Breast epithelium (tissue), 4 donors: ENCODE results near the gene CIAO3. TPM values are rescaled to one million over a fixed set of nuclear protein-coding genes. Genes with fewer than 3 reads are reported as not detected.

Experiments
- DNase-seq, 2 donors: peaks; one replicate each; pipeline ENCODE4 v3.0.0-alpha.2; 2019; ENCODE audit warnings: low spot score in 2 of 2
- H3K27ac ChIP-seq, 2 donors: fragments of 200-600 bp; sonication (generic) in 1 of 2; one replicate each; pipeline ENCODE4 v1.5.1; 2016 to 2019; ENCODE audit warnings: mild to moderate bottlenecking in 1 of 2
- H3K27me3 ChIP-seq, 2 donors: fragments of 200-600 bp; sonication (generic) in 1 of 2; one replicate each; pipeline versions ENCODE4 v1.5.1 to v1.6.0; 2017 to 2019; ENCODE audit warnings: control low read depth in 1 of 2, mild to moderate bottlenecking in 1 of 2
- H3K36me3 ChIP-seq: fragments of 200-600 bp; one replicate; pipeline ENCODE4 v1.5.1; 2019
- H3K4me1 ChIP-seq, 2 donors: fragments of 200-600 bp; sonication (generic); one replicate each; pipeline ENCODE4 v1.5.1; 2016 to 2019; ENCODE audit warnings: control low read depth in 1 of 2
- H3K4me3 ChIP-seq, 3 donors: fragments of 200-600 bp; sonication (generic); 1 replicate in 2 of 3; 2 replicates in 1 of 3; pipeline ENCODE4 v1.5.1; 2016 to 2019; ENCODE audit warnings: mild to moderate bottlenecking in 3 of 3, moderate library complexity in 2 of 3
- H3K9me3 ChIP-seq, 2 donors: fragments of 200-600 bp; sonication (generic) in 1 of 2; one replicate each; pipeline ENCODE4 v1.5.1; 2016 to 2019; ENCODE audit warnings: control low read depth in 1 of 2
- CTCF ChIP-seq, 3 donors: fragments of 450-650 bp; IDR thresholded peaks; one replicate each; pipeline ENCODE4 v1.5.1; 2016 to 2017; ENCODE audit warnings: antibody characterized with exemption in 3 of 3, mild to moderate bottlenecking in 3 of 3, moderate library complexity in 3 of 3
- POLR2A ChIP-seq: fragments of 450-650 bp; IDR thresholded peaks from one replicate; pipeline ENCODE4 v1.6.1; 2016; ENCODE audit warnings: antibody characterized with exemption, mild to moderate bottlenecking, moderate library complexity
- POLR2AphosphoS5 ChIP-seq, 3 donors: sonication (generic); formaldehyde crosslinking; IDR thresholded peaks; one replicate each; pipeline ENCODE4 v1.6.1; 2017; ENCODE audit warnings: antibody characterized with exemption in 3 of 3
- intact Hi-C: fragments of 100-400 bp; cut with DNase I; formaldehyde crosslinking; loops from one replicate; pipeline ENCODE4 v1.15.1; 2023; ENCODE audit warnings: low total_unique reads
- total RNA-seq, 3 donors: library from RNA; depleted of rRNA; stranded (reverse); fragments of >200 nt; gene quantifications; one replicate each; pipeline ENCODE4 v1.1.0, GENCODE V29; 2016

Gene CIAO3
- total RNA-seq, 3 donors from 2014 or later = 23.0 to 43.2 (median 41.6) TPM

- Histone ChIP-seq H3K4me1 (peaks cover 17 to 41% of the 10 kb centered on the region in 2 donors), H3K4me3 (peak overlapping the region in 2 of 3 donors; percentile 86 to 90), H3K27me3 (no peaks in the 10 kb centered on the region), H3K36me3 (no peaks in the 10 kb centered on the region), H3K9me3 (no peaks in the 10 kb centered on the region), H3K27ac (peak overlapping the region in 1 of 2 donors; percentile 12)
- no peak for DNase-seq
- intact Hi-C loops = no loop called here
- TF ChIP-seq POLR2AphosphoS5 (IDR thresholded peaks at IDR 0.05) = no peak
- TF ChIP-seq POLR2A = no peak
- TF ChIP-seq CTCF (IDR thresholded peaks at IDR 0.05) = no peak
Observed at GRCh38 chr16:681746-682427, 58.9 kb downstream of the CIAO3 start.

- H3K4me3 ChIP-seq = peak overlapping the region; percentile 72 to 90 (median 86)
- no peaks in the 10 kb centered on the region for H3K9me3 ChIP-seq
- no peak for DNase-seq
- TF ChIP-seq POLR2AphosphoS5 (IDR thresholded peaks at IDR 0.05) (no peak), POLR2A (no peak), CTCF (IDR thresholded peaks at IDR 0.05) (no peak)
- no peaks in the 10 kb centered on the region for H3K36me3 ChIP-seq
- intact Hi-C loops = no loop called here
- H3K27ac ChIP-seq = peak overlapping the region; percentile 80 to 96
- peaks cover 17 to 41% of the 10 kb centered on the region in 2 donors for H3K4me1 ChIP-seq
- no peaks in the 10 kb centered on the region for H3K27me3 ChIP-seq
Observed at GRCh38 chr16:680967-681745, 59.6 kb downstream of the CIAO3 start.

- Histone ChIP-seq H3K9me3 (no peaks in the 10 kb centered on the region), H3K4me1 (peaks cover 17 to 41% of the 10 kb centered on the region in 2 donors), H3K27ac (peak overlapping the region; percentile 80 to 96), H3K4me3 (peak overlapping the region; percentile 72 to 90 (median 86)), H3K27me3 (no peaks in the 10 kb centered on the region), H3K36me3 (no peaks in the 10 kb centered on the region)
- TF ChIP-seq CTCF (IDR thresholded peaks at IDR 0.05) = no peak
- TF ChIP-seq POLR2A = no peak
- no peak for TF ChIP-seq POLR2AphosphoS5 (IDR thresholded peaks at IDR 0.05)
- intact Hi-C loops = no loop called here
- no peak for DNase-seq
Observed at GRCh38 chr16:680625-680945, 60.2 kb downstream of the CIAO3 start.

- TF ChIP-seq CTCF (IDR thresholded peaks at IDR 0.05) (no peak), POLR2AphosphoS5 (IDR thresholded peaks at IDR 0.05) (peak in 2 of 3 donors; percentile 50 to 54), POLR2A (no peak)
- H3K27ac ChIP-seq = peak within 1 kb of the TSS; percentile 80 to 96
- peaks cover 15 to 35% of the 10 kb centered on the region in 2 donors for H3K4me1 ChIP-seq
- peak; percentile 76 to 88 for DNase-seq
- peak within 1 kb of the TSS; percentile 72 to 90 (median 86) for H3K4me3 ChIP-seq
- H3K9me3 ChIP-seq = no peaks in the 10 kb centered on the region
- no peaks in the 10 kb centered on the region for H3K27me3 ChIP-seq
- intact Hi-C loops = no loop called here
- H3K36me3 ChIP-seq = no peaks in the 10 kb centered on the region
Observed at GRCh38 chr16:679814-680624, 60.8 kb downstream of the CIAO3 start, which contains the start of gene STUB1. Gene STUB1, plus strand, starts transcription at chr16:680410. Its CDS starts 116 bp downstream, at chr16:680526.

Other genes starting within 250 kb of the CIAO3 start
- 10 to 100 TPM; 15.4 to 27.2 (median 15.5) TPM for gene CAPN15, start 213.3 kb downstream of the CIAO3 start, total RNA-seq
- gene PRR35, start 180.6 kb downstream of the CIAO3 start, total RNA-seq = not detected
- 1 to 10 TPM in 1 of 3 donors, under 1 TPM in 2; 0.32 to 1.9 (median 0.66) TPM for gene NHLRC4, start 174.0 kb downstream of the CIAO3 start, total RNA-seq
- gene PIGQ, start 171.0 kb downstream of the CIAO3 start, total RNA-seq = 10 to 100 TPM; 22.2 to 36.1 (median 31.9) TPM
- gene RAB40C, start 150.9 kb downstream of the CIAO3 start, total RNA-seq = 10 to 100 TPM; 17.6 to 29.1 (median 20.6) TPM
- gene WFIKKN1, start 110.0 kb downstream of the CIAO3 start, total RNA-seq = under 1 TPM in 2 of 3 donors, not detected in 1; 0.66 to 0.73 TPM
- 100 to 1,000 TPM; 108 to 136 (median 130) TPM for gene METTL26, start 104.7 kb downstream of the CIAO3 start, total RNA-seq
- 10 to 100 TPM; 26.8 to 39.7 (median 34.9) TPM for gene MCRIP2, start 99.2 kb downstream of the CIAO3 start, total RNA-seq
- gene WDR90, start 91.6 kb downstream of the CIAO3 start, total RNA-seq = 10 to 100 TPM in 2 of 3 donors, 1 to 10 TPM in 1; 9.6 to 26.9 (median 22.7) TPM
- 10 to 100 TPM; 39.4 to 90.8 (median 66.9) TPM for gene RHOT2, start 72.9 kb downstream of the CIAO3 start, total RNA-seq
- gene RHBDL1, start 65.3 kb downstream of the CIAO3 start, total RNA-seq = 1 to 10 TPM in 2 of 3 donors, under 1 TPM in 1; 0.48 to 2.3 (median 1.0) TPM
- gene STUB1, start 60.6 kb downstream of the CIAO3 start, total RNA-seq = 100 to 1,000 TPM; 127 to 184 (median 175) TPM
- 10 to 100 TPM; 67.2 to 83.4 (median 67.5) TPM for gene JMJD8, start 56.7 kb downstream of the CIAO3 start, total RNA-seq
- gene WDR24, start 50.6 kb downstream of the CIAO3 start, total RNA-seq = 1 to 10 TPM; 7.2 to 9.2 (median 8.8) TPM
- 1 to 10 TPM in 2 of 3 donors, not detected in 1; 2.6 to 4.2 TPM for gene FBXL16, start 35.2 kb downstream of the CIAO3 start, total RNA-seq
- gene METRN, start 25.9 kb downstream of the CIAO3 start, total RNA-seq = 10 to 100 TPM; 23.6 to 30.2 (median 24.3) TPM
- 10 to 100 TPM; 29.9 to 35.7 (median 30.4) TPM for gene ANTKMT, start 19.9 kb downstream of the CIAO3 start, total RNA-seq
- gene CCDC78, start 14.6 kb downstream of the CIAO3 start, total RNA-seq = 1 to 10 TPM in 2 of 3 donors, under 1 TPM in 1; 0.48 to 2.9 (median 2.6) TPM
- gene HAGHL, start 13.9 kb downstream of the CIAO3 start, total RNA-seq = 1 to 10 TPM; 4.3 to 7.5 (median 5.1) TPM
- gene MSLN, start 19.7 kb upstream of the CIAO3 start, total RNA-seq = 10 to 100 TPM in 1 of 3 donors, not detected in 2; 49.2 TPM
- 10 to 100 TPM; 13.1 to 18.4 (median 16.1) TPM for gene RPUSD1, start 47.4 kb upstream of the CIAO3 start, total RNA-seq
- 10 to 100 TPM; 12.6 to 15.5 (median 13.1) TPM for gene CHTF18, start 47.6 kb upstream of the CIAO3 start, total RNA-seq
- gene GNG13, start 59.7 kb upstream of the CIAO3 start, total RNA-seq = not detected
- gene LMF1, start 230.0 kb upstream of the CIAO3 start, total RNA-seq = 10 to 100 TPM; 14.1 to 26.4 (median 21.4) TPM
- gene SOX8, start 240.8 kb upstream of the CIAO3 start, total RNA-seq = 1 to 10 TPM in 2 of 3 donors, under 1 TPM in 1; 0.32 to 6.6 (median 1.3) TPM